Mononuclear cell (primary cell): ENCODE data around the gene PARD6B. TPM values are rescaled to one million over a fixed set of nuclear protein-coding genes. Genes with fewer than 3 reads are reported as not detected.
"Not testable (repeated sequence)": the region's sequence is repeated elsewhere in the genome, so short reads cannot be mapped to it uniquely, and the experiment has no call there.

ENCODE experiments used
- H3K27me3 ChIP-seq: 2 replicates; pipeline ENCODE4 v1.6.0; 2011; ENCODE audit warnings: low read length, control low read depth; ENCODE audit not compliant: insufficient read depth
- H3K4me1 ChIP-seq: 2 replicates; pipeline ENCODE4 v1.5.1; 2011; ENCODE audit warnings: mild to moderate bottlenecking, low read length, control low read depth; ENCODE audit not compliant: insufficient read depth
- H3K4me3 ChIP-seq: 2 replicates; pipeline ENCODE4 v1.5.1; 2011; ENCODE audit warnings: mild to moderate bottlenecking, low read length, moderate library complexity
- H3K9me3 ChIP-seq: 2 replicates; pipeline ENCODE4 v1.5.1; 2011; ENCODE audit warnings: low read depth, mild to moderate bottlenecking, control low read depth, low read length
- total RNA-seq: library from RNA; depleted of rRNA; stranded (reverse); fragments of >200 nt; gene quantifications from one replicate; pipeline ENCODE4 v1.2.3, GENCODE V29; 2012

The PARD6B gene
- total RNA-seq, 1 donor, result 4.3 TPM

DNA sequence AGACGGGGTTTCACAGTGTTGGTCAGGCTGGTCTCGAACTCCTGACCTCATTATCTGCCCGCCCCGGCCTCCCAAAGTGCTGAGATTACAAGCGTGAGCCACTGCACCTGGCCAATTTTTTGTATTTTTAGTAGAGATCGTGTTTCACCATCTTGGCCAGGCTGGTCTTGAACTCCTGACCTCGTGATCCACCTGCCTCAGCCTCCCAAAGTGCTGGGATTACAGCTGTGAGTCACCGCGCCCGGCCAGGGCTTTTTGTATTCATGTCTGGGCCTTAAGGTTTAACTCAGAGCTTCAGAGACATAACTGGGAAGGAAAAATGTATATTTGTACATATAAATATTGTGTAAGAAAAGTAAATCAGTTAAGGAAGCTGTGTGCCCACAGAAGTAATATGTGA lies 33.9 kb downstream of the PARD6B start:
- not testable (repeated sequence) for H3K27me3 ChIP-seq, H3K4me1 ChIP-seq, H3K4me3 ChIP-seq, H3K9me3 ChIP-seq

DNA sequence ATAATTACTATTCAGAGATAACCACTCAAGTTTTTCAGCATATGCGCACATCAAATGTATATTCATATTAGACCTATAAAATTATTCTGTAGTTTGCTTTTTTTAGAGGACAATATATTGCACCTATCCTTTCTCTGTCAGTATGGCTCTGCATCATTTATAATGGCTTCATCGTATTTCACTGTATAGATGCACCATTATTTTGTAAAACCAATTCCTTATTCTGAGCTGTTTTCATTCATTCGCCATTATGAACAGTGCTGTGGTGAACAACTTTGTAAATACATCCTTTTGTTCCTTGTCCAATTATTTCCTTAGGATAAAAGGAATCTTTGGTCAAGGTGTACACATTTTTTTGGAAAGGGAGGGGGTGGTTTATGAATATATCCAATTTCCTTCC lies 34.3 kb downstream of the PARD6B start:
- Histone ChIP-seq H3K27me3 (no peaks in the 10 kb centered on the region), H3K4me1 (no peaks in the 10 kb centered on the region), H3K4me3 (no peak overlapping the region), H3K9me3 (no peaks in the 10 kb centered on the region)

DNA sequence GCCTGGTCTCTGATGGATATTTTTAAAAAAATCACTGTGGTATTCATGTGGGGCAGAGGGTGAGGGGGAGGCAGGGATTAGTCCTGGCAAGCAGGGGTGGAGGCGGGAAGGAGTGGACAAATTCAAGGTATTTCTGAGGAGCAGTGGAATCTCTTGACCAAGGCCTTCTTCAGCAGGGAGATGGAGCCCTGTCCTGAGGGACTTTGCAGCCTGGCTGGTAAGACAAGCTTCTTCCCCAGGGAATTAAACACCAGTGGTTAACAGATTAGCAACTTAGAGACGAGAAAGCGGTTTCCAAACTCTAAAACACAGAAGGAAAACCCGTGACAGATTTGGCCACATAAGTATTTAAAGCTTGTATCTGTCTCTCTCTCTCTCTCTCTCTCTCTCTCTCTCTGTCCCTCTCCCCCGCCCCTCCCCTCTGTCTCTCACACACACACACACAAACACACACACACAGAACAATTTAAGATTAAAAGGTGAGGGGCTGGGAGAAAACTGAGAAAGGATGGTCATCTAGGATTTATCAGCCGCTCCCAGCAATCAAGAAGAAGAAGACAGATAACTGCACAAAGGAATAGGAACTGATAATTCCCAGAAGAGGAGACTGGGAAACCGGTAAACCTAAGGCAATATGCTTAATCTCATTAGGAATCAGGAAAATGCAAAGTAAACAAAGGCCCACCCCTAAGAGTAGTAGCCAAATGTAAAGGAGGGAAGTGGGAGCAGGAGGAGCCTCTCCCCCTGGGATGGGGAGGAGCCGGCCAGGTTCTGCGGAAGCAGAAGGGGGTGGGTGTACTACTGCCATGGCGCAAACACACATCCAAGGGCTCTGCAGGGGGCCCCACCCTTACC lies 35.8 kb downstream of the PARD6B start:
- not testable (repeated sequence) for H3K4me3 ChIP-seq, H3K4me1 ChIP-seq, H3K27me3 ChIP-seq, H3K9me3 ChIP-seq

DNA sequence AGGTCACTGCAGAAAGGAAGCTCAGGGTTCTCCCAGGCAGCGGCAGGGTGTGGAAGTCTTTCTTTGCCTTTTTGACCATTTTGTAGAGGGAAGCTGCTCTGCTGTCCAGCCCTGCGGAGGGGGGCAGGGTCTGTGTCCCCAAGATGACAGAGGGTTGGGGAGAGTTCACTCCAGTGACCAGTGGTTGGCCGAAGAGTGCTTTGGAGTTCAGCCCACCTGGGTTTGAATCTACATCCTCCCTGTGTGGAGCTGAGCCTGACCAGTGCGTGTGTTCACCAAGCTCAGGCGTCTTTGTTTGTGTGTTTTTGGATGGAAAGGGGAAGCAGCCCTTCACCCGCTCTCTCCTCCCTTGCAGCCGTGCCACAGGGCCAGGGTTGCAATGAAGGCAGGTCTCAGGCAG lies 37.6 kb downstream of the PARD6B start:
- H3K4me3 ChIP-seq, H3K9me3 ChIP-seq, H3K4me1 ChIP-seq, H3K27me3 ChIP-seq: not testable (repeated sequence)

DNA sequence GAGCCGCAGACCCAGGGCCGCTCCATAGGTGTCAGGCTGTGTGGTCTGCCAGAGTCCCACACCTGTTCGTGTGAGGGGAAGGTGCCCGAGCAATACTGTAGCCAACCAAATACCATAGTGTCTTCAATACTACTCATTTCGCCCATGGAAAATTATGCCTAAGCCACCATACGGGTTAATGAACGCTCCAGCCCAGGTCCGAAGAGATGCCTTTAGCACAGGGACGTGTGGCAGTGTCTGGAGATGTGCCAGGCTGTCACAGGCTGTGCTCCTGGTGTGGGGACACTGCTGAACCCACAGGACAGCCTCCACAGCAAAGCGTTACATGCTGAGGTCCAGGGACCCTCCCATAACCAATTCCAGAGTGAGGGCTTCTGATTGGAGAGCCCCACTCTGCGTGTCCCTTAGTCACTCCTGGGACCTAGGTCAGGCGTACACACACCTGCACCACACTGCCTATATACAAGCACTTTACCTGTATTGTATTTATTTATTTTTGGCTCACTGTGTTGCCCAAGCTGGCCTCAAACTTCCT lies 38.2 kb downstream of the PARD6B start:
- H3K4me3 ChIP-seq, H3K9me3 ChIP-seq, H3K27me3 ChIP-seq, H3K4me1 ChIP-seq: not testable (repeated sequence)

DNA sequence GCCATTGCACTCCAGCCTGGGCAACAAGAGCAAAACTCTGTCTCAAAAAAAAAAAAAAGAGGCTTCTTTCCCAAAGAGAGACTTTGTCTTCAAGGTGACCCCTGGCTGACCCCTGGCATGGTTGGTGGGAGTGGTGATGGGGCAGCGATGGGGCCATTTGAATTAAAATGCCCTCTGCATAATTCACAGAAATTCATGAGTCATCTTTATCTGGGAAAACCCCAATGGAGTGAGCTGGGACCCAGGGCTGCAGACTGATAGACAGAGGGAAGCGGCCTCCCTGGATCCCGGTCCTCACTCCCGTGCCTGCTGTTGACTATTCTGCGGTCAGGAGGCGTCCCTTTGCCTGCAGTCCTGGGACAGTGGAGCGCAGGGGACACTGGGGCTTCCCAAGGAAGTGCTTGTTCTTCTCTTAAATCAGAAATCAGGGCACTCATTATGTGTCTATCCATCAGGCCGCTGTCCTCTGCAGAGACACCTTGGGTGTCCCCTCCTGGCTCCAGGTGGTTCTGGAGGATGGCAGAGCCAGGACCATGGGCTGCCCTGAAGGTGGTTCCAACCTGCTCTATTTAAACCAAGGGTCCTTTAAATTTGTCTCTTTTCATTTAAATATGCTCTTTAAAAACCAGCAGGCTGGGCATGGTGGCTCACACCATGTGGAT lies 40.2 kb downstream of the PARD6B start:
- not testable (repeated sequence) for H3K27me3 ChIP-seq, H3K4me1 ChIP-seq, H3K4me3 ChIP-seq, H3K9me3 ChIP-seq

DNA sequence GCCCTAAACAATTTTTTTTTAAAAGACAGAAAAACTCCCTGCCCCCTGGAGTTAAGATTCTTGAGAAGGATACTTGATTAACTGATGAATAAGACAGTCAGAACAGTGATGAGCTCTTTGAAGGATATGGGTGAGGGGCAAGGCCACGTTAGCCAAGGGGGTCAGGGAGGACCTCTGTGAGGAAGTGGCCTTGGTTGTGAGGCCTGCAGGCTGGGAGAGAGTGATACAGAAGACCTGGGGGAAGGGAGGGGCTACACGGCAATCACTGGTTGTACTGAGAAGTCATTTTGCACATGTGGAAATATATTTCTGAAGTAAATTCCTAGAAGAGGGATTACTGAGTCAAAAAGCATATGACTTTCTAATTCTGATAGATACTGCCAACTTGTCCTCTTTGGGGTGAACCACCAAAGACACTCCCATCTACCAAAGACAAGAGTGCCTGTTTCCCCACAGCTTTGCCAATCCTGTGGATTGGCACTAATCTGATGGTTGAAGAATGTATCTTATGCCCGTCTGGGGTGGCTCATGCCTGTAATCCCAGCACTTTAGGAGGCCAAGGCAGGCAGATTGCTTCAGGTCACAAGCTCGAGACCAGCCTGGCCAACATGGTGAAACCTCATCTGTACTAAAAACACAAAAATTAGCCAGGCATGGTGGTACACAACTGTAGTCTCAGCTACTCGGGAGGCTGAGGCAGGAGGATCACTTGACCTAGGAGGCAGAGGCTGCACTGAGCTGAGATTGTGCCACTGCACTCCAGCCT lies 41.2 kb downstream of the PARD6B start:
- H3K9me3 ChIP-seq, result no peaks in the 10 kb centered on the region
- no peak overlapping the region for H3K4me3 ChIP-seq
- no peaks in the 10 kb centered on the region for H3K4me1 ChIP-seq
- no peaks in the 10 kb centered on the region for H3K27me3 ChIP-seq

DNA sequence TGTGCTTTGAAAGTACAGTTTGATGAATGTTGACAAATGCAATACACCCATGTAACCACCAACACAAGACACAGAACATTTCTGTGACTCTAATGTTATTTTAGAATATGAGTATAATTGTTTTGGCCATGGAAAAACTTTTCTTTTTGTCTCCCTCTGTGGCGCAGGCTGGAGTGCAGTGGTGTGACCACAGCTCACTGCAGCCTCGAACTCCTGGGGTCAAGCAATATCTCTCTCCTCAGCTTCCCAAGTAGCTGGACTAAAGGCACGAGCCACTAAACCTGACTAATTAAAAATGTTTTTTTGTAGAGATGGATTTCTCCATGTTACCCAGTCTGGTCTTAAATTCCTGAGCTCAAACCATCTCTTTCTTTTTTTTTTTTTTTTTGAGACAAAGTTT lies 43.1 kb downstream of the PARD6B start:
- Histone ChIP-seq H3K4me1 (no peaks in the 10 kb centered on the region), H3K4me3 (no peak overlapping the region), H3K27me3 (no peaks in the 10 kb centered on the region), H3K9me3 (no peaks in the 10 kb centered on the region)

DNA sequence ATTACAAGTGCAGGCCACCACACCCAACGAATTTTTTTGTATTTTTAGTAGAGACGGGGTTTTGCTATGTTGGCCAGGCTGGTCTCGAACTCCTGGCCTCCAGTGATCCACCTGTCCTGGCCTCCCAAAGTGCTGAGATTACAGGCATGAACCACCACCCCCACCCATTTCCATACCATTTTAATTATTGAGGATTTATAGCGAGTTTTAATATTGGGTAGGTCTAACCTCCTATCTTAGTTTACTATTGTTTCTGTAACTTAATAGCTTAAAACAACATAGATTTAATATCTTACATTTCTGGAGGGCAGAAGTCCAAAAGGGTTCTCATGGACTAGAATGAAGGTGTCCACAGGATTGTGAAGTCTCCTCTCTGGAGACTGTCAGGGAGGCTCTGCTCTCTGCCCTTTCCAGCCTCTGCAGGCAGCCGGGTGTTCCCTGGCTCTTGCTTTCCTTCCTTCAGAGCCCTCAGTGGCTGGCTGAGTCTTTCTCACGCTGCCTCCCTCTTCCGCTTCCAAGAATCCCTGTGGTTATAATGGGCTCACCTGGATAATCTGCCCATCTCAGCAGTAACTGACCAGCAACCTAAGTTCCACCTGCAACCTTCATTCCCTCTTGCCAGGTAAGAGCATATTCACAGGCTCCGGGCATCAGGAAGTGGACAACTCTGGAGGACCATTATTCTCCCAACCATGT lies 44.9 kb downstream of the PARD6B start:
- Histone ChIP-seq H3K4me3 (no peak overlapping the region), H3K27me3 (no peaks in the 10 kb centered on the region), H3K9me3 (no peaks in the 10 kb centered on the region), H3K4me1 (no peaks in the 10 kb centered on the region)

DNA sequence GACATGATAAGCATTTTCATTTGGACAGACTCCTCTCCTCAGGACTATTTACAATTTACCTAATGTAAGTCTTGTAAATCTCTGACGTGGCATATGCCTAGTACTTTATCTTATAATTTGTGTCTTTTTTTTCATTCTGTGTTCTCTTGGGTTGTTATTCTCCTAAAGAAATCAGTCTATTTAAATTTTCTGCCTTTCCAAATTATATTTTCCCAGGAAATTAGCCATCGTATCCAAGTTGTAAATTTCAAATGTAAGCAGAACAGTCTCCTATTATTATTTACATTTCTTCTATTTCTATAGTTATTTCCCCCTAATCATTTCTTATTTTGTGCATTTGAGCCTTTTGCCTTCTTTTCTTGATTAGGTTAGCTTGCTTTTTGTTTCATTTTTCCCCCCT lies 46.0 kb downstream of the PARD6B start:
- Histone ChIP-seq H3K4me3 (no peak overlapping the region), H3K4me1 (no peaks in the 10 kb centered on the region), H3K9me3 (no peaks in the 10 kb centered on the region)

DNA sequence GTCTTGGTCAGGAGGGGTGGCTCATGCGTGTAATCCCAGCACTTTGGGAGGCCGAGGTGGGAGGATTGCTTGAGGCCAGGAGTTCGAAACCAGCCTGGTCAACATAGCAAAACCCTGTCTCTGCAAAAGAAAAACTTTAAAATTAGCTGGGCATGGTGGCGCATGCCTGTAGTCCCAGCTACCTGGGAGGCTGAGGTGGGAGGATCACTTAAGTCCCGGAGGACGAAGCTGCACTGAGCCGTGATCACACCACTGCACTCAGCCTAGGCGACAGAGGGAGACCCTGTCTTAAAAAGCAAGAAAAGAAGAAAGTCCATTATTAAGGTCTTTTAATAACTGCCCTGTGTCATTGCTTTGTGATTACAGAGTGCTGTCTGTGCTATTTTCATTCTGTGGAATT lies 47.6 kb downstream of the PARD6B start:
- not testable (repeated sequence) for H3K9me3 ChIP-seq, H3K4me3 ChIP-seq, H3K4me1 ChIP-seq, H3K27me3 ChIP-seq

More for the DNA sequence above, 46.0 kb downstream of the PARD6B start:
- no peaks in the 10 kb centered on the region for H3K27me3 ChIP-seq

DNA sequence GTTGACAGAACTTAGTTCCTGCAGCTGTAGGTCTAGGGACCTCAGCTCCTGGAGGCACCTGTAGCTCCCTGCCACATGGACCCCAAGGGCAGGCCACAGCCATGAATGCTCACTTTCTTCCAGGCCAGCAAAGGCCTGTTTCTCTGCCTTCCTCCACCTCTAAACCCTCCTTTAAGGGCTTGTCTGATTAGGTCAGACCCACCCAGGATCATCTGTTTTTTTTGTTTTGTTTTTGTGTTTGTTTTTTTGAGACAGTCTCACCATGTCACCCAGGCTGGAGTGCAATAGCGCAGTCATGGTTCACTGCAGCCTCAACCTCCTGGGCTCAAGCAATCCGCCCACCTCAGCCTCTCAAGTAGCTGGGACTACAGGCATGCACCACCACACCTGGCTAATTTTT lies 52.0 kb downstream of the PARD6B start:
- Histone ChIP-seq H3K4me1 (no peaks in the 10 kb centered on the region), H3K27me3 (no peaks in the 10 kb centered on the region)

DNA sequence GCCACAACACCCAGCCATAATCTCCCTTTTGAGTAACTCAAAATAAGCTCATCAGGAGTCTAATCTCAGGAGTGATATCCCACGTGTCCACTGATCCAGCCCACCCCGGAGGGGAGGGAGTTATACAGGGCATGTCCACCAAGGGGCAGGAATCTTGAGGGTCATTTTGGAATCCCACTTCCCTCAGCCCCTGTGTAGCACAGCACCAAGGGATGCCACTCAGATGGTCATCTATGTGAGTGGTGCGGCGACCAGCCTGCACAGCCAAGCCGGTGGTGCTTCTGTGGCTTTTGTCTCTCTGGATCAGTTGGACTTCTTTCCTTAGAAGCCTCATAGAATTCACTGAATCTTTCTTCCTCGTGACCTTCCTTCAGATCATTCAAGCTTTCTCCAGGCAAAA lies 52.5 kb downstream of the PARD6B start:
- Histone ChIP-seq H3K27me3 (no peaks in the 10 kb centered on the region), H3K4me1 (peaks cover 5% of the 10 kb centered on the region), H3K4me3 (no peak overlapping the region), H3K9me3 (no peaks in the 10 kb centered on the region)

More for the DNA sequence above, 52.0 kb downstream of the PARD6B start:
- Histone ChIP-seq H3K9me3 (no peaks in the 10 kb centered on the region), H3K4me3 (no peak overlapping the region)

DNA sequence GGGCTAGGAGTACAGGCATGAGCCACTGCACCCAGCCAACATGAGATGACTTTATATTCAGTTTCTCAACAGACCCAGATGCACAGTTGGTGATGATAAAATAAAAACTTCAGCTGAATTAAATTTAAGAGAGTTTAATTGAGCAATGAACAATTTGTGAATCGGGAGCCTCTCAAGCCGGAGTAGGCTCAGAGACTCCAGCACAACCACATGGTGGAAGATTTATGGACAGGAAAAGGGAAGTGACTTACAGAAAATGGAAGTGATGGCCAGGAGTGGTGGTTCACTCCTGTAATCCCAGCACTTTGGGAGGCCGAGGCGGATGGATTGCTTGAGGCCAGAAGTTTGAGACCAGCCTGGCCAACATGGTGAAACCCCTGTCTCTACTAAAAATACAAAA lies 53.1 kb downstream of the PARD6B start:
- Histone ChIP-seq H3K9me3 (no peaks in the 10 kb centered on the region), H3K27me3 (no peaks in the 10 kb centered on the region), H3K4me3 (no peak overlapping the region), H3K4me1 (peaks cover 7% of the 10 kb centered on the region)

DNA sequence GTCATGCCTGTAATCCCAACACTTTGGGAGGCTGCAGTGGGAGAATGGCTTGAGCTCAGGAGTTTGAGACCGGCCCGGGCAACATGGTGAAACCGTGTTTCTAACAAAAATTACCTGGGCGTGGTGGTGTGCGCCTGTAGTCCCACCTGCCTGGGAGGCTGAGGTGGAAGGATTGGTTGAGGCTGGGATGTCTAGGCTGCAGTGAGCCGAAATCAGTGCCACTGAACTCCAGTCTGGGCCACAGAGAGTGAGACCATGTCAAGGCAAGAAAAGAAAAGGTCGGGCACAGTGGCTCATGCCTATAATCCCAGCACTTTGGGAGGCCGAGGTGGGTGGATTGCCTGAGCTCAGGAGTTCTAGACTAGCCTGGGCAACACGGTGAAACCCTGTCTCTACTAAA lies 55.3 kb downstream of the PARD6B start:
- Histone ChIP-seq H3K4me1 (peaks cover 17% of the 10 kb centered on the region), H3K4me3 (no peak overlapping the region), H3K9me3 (no peaks in the 10 kb centered on the region), H3K27me3 (no peaks in the 10 kb centered on the region)
